HG03139 (cell line): Measurements from ENCODE around the gene CHAF1A.

Experiments used
- ATAC-seq: cut with Tn5 transposase; IDR thresholded peaks from one replicate; pipeline ENCODE4 v1.9.1; 2021; ENCODE audit not compliant: unreplicated experiment

Gene CHAF1A

GRCh38 chr19:4376991-4377781, 25.3 kb upstream of the CHAF1A start:
- no peak for ATAC-seq

DNA sequence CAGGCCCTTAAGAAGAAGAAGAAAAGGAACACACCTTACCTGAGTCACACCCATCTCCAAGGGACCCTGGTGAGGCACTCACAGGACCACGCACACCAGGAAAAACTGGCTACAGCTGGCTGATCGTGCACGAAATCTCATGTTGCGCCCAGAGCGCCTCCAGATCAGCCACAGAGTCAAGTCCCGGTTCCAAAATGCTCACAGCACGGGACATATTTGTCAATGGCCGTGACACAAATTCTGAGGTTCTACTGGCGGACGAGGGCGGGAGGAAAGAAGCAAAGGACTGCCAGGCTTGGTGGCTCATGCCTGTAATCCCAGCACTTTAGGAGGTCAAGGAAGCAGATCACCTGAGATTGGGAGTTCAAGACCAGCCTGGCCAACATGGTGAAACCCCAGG, 23.6 kb upstream of the CHAF1A start:
- ATAC-seq, result no peak

DNA sequence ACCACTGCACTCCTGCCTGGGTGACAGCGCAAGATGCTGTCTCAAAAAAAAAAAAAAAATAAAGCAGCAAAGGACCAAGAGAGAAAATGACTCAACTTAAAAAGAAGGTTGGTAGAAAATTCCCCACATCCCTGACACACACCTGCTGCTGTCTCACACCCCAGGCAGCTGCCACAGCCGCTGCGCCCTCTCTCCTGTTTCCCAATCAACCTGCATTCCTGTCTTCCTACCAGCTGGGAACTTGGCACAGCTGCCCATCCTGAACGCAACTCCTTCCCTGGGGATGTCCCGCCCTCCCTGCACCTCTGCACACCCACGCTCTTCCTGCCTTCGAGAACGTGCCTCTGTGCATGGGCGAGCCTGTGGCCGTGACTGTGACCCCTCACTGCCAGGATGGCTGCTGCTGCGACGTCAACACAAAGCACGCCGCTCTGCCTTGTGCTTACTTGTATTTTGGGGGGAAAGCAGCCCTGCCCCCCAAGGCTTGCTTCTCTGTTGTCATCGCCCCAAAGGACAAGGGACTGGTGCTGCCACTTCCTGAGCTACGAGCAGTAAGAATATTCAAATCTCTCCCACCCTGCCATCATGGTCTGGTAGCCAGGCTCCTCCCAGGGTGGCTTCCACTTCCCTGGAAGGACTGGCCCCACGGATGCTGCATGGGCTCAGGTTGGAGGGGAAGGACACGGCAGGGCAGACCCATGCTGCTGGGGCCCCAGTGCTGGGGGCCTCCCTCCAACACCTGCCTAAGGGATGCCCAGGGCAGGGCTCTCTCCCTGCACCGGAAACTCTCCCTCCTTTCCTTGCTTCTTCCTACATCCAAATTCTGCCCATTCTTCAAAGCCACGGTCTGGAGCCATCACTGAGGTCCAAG, 22.8 kb upstream of the CHAF1A start:
- ATAC-seq, result no peak

DNA sequence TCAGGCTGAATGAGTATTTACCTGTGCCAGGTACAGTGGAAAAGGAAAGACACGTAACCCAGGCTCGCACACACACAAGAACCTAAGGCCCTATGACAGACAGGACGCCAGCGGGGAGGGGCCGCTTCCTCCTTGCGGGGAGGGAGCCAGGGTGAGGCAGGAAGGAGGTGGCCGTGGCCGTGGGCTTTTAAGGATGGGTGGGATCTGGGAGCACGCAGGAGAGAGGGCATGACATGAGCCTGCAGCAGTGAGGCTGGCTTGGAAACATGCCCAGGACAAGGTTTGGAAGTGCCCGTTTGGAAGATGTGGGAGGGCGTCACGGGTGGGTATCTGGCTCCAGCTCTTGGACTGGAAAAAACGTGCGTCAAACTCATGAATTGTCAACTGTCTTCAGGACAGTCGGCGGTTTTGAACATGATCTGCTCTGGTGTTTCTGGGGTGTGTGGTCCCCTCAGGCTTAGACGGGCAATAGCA, 22.1 kb upstream of the CHAF1A start:
- no peak for ATAC-seq

DNA sequence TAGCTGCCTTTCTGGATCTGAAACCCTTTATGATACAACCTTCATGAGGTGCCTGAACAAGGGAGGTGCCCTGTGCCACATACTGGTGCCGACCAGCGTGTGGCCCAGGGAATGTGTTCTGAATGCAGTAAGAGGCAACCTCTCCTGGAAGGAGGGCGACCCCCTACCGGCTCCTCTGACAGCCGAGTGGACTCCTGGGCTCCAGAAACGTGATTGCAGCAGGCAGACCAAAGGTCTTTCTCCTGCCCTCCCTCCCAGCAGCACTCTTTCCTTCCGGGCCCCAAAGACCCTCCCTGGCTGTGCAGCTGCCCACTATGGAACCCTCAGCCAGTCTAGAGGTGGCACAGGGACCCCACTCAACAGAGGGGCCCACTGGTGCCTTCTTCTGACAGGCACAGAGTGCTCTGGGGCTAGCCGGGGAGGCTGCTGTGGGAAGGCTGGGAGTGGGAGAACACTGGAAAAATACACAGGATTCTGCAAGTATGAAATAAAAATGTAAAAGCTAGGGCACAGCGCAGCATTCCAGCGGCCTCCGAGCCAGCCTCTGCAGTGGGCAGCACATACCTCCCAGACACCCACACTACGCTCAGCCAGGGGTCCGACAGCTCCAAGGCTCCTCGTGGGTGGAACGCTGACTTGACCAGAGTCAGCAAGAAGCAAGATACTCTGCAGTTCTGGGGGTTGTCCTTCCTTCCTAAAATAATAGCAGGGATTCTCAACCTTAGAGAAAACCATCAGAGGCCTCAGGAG, 17.0 kb upstream of the CHAF1A start:
- ATAC-seq, result no peak

- no peak for ATAC-seq
Measured at GRCh38 chr19:4386041-4386782, 16.2 kb upstream of the CHAF1A start.

DNA sequence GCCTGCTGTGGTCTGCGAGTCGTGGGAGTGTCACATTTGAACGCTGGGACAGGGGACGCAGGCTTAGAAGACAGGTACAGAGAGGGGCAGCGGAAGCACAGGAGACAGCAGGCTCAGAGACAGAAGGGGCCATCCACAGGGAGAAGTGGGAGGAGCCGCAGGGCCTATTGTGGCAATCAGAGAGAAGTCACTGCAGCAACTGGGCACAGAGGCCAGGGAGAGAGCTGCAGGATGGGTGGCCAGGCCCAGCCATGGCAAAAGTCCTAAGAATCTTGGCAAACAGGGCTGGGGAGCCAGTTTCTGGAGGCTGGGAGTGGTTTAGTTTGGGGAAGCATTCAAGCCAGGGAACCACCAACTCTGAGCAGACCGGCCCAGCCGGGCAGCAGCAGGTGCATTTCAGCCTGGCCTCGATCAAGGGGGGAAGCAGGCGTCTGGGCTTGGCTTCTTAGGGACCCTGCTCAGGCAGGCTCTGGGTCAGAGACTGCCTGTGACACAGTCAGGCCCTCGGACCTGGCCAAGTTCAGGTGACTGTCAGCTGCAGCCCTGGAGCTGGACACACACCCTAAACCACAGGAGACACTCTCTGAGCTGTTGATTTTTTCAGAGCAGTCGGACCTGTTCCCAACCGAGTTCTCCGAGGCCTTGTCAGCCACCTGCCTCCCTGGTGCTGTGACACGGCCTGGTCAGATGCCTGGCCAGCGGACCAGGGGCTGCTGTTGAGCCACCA, 13.9 kb upstream of the CHAF1A start:
- ATAC-seq, result no peak

DNA sequence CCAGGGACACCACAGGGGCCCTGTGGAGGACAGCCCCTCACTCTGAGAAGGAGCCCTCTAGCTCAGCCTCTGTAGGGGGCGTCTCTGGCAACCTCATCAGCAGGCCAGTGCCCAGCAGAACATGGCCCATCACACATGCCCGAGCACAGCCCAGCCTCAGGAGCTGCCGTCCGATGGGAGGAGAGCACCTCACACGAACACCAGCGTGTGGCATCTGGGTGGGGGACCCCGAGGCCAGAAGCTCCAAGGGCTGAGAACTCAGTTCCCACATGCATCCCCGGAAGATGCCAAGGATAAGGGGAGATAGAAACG, 13.4 kb upstream of the CHAF1A start:
- ATAC-seq, result no peak

GRCh38 chr19:4389511-4390016, 12.9 kb upstream of the CHAF1A start:
- ATAC-seq, result no peak

DNA sequence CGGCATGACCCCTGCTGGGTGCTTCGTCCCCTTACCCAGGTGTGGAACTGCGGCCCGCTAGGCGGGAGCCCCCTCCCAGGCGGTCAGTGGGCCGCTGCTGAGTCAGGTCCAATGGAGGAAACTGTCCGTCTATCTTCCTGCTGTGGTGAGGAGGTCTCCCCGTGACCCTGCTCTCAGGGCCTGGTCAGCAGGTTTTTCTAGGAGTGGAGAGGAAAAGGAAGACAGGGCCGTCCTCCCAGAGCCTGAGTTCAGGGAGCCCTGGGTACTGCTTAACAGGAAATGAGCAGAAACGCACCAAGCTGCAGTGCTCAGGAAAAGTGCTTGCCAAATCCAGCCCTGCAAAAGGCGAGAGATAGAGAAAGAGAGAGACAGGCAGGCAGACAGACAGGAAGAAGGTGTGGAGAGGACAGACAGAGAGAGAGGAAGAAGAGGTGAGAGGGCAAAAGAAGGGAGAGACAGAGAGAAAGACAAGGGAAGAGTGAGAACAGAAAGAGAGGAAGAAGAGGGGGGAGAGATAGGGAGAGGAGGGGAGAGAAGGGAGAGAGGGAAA, 12.3 kb upstream of the CHAF1A start:
- no peak for ATAC-seq

GRCh38 chr19:4390567-4391305, 11.7 kb upstream of the CHAF1A start:
- no peak for ATAC-seq

DNA sequence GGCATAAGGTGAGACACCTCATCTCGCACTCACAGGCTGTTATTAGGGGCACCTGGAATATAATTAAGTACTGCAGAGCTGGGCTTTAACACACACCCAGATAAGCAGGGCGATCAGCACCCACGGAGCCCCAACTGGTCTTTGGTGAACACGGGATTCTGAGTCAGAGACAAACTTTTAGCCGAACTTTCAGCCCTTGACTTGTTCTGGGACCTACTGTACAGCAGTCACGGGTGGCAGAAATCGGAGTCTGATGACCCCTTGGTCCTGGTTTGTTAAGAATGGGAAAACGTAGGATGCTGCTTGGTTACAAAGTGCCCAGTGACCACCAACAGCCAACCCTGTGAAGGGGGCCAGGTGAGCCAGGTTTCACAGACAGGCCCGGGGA, 11.1 kb upstream of the CHAF1A start:
- no peak for ATAC-seq

DNA sequence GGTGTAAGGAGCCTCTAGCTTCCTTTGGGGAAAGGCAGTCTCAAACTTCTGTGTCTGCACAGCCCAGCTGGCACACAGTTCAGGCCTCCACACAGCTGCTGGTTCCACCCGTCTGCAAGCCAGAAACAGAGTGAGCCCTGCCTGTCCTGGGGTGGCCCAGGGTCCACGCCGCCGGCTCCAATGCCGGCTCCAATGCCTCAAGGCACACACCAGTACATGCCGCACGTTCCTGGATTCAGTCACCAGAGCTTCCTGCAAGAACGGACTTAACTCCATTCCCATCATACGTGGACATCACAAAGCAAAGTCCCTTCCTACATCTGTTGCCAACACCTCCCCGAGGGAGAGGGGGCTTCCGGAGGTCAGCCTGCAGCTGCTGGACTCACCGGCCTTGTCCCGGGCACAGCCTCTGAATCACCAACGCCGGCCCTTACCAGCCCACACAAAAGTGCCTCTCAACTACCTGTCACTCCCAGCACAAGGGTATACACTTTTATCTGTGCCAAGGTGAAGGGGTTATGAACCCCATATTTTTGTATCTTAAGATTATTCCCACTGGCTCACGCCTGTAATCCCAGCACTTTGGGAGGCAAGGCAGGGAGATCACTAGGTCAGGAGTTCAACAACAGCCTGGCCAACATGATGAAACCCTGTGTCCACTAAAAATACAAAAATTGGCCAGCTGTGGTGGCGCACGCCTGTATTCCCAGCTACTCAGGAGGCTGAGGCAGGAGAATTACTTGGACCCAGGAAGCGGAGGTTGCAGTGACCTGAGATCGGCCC, 10.5 kb upstream of the CHAF1A start:
- ATAC-seq, result no peak

GRCh38 chr19:4393947-4394590, 8.4 kb upstream of the CHAF1A start:
- ATAC-seq, result no peak

DNA sequence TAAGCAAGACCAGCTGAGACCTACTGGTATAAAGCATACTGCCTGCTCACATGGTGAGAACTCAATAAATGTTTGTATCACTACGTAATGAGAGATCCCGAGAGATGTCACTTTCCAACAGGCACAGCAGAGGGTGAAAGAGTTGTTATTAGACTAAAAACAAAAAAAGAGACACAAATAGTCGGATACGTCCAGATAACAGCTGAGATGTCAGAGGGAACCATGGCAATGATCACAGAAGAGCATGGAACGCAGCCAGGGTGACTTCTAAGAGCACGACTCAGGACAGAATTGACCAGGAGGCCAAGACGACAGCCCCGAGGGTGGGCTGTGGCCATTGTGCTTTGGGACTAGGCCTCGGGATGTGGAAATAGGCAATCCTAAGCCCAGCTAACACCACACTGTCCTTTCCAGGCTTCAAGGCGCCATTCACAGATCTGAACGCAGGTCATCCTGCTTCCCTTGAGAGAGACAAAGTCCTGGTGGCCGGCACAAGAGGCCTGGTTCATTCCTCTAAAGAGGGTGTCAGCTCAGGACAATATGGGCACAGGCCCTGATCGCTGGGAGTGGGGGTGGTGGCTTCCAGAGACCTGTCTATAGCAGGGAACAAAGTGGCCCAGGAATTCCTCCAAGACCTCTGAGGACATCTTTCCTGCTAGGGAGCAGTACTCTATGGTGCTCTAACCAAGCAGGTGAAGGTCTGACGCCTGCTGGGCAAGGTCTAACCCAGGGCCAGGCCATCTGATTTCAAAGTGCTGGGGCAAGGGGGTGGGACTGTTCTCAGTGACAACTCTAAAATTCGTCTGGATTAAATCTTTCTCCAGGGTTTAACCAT, 5.3 kb upstream of the CHAF1A start:
- ATAC-seq, result no peak

GRCh38 chr19:4399812-4400134, 2.7 kb upstream of the CHAF1A start:
- ATAC-seq, result peak; percentile 8
